NCI-H1417 treated with DMSO at 0.1 percent for 48 hours (cell line): ENCODE results near the gene EFCC1.

Experiments used
- DNase-seq: peaks from one replicate; lab custom pipeline; 2025; lab: John Stamatoyannopoulos, UW

The EFCC1 gene

DNA sequence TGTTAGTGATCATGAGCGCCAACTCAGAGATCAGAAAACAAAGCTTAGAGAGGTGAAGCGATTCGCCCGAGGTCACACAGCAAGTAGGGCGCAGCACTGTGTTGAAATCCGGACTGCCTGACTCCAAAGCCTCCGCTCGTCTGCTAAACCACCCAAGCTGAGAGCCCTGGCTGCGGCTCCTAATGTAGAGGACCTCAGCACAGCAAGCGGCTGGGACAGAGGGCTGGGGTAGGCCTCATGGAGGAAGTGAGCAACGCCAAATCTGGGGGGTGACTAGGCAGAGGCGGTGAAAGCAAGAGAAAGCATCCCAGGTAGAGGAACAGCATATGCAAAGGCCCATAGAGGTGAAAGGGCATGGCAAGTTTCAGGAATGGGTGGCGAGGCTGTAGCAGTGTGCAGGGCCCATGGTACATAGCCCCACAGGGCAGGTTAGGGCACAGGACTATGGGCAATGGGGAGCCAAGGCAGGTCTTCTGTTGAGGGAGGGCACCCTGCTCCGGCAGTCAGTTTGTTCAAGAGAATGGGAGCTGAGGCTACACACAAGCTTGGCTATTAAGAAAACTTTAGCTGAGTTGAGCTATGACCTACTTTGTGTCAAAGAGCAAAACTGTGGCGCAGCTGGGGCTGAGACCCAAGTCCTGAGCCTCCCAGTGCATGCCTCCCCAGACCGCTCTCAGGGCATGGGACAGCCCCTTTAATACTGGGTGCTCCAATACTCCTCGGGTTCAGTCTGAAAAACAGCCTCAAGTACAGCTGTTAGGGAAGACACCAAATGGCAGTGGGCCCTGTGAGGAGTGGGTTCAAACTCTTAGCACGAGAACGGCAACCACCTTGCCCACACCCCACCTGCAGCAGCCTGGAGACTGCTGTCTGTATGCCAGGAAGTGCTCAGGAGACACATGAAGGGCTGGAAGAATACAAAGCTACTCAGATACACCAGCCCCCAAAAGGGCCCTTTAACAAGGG is 6.2 kb upstream of the EFCC1 start:
- DNase-seq, result no peak

DNA sequence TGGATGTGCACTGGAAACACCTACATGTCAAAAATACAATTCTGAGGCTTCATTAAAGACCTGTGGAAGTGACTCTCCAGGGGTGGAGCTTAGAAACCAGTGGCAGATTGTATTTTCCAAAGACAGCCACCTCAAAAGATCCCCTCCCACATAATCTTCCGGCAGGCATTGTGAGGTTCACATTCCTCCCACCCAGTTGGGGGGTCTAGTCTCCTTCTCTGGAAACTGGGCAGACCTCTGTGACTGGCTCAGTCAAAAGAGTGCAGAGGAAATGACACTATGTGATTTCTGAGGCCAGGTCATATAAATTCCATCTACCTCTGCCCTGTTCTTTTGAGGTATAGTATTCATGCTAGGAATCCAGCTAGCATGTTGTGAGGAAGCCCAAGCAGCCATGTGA is 5.4 kb upstream of the EFCC1 start:
- DNase-seq, result no peak

- no peak for DNase-seq
Observed at GRCh38 chr3:128996200-128996599, 4.9 kb upstream of the EFCC1 start.

DNA sequence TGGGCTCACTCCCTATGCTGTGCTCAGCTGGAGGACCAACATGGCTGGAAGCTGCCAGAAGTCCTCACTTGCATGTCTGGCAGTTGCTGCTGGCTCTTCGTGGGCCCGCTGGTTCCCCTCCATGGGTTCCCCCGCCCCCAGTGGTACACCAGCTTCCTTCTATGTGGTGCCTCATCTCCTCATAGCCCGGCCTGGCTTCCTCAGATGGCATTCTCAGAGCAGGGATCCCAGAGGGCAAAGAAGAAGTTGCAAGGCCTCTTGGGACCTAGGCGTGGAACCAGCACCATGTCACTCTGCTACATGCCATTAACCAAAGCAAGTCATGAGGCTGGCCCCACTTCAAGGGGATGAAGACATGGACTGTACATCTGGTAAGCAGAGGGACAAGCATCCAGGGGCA is 4.4 kb upstream of the EFCC1 start:
- no peak for DNase-seq

DNA sequence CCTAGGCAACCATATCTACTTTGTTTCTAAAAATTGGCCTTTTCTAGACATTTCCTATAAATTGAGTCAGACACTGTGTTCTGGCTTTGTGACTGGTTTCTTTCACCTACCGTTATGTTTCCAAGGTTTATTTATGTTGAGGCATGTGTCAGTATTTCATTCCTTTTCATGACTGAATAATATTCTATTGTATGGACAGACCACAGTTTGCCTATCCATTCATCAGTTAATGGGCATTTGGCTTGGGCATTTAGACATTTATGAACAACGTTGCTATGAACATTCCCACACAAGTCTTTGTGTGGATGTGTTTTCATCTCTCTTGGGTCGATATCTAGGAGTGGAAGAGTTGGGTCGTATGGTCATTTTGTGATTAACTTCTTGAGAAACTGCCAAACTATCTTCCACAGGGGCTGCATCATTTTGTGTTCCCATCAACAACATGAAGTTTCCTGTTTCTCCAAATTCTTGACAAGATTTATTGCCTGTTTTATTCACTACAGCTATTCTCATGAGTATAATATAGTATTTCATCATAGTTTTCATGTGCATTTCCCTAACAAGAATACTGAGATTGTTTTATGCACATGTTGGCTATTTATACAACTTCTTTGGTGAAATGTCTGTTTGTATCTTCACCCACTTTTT is 3.5 kb upstream of the EFCC1 start:
- DNase-seq, result no peak

DNA sequence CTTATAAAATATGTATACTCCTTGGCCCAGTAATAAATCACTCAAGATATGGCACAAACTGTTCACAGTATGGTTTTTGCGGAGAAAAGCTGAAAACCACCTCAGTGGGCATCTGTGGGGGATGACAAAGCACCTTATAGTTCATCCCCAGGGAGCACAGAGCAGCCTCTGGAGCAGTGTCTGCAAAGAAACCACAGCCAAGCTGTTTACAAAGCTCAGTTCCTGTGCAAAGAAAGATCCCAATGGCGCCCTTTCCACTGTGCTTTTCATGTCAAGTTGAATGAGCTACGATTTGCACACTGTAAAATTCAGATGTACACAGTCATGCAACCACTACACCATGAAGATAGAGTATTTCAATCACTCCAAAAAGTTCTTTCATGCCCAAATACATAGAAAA is 2.5 kb upstream of the EFCC1 start:
- DNase-seq, result no peak

- DNase-seq, result no peak
Observed at GRCh38 chr3:128999102-128999501, 2.0 kb upstream of the EFCC1 start.

DNA sequence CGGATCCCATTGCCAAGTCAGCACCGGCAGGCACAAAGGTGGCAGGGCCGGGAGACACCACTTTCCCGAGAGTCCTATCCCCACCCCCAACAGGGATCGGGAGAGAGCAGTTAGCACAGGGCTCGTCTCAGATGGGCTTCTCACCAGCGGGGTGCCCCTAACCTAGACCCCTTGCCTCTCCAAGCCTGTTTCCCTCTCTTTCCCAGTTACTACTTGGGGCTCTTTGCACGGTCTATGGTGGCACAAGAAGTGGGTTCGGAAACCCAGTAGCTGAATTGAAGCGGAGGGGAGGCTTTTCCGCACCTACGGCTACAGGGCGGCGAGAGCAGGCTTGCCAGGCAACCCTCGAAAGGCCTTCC is 383 bp upstream of the EFCC1 start:
- no peak for DNase-seq

- DNase-seq, result no peak
Observed at GRCh38 chr3:129001806-129002572, 885 bp downstream of the EFCC1 start.

GRCh38 chr3:129002573-129003569 is 1.8 kb downstream of the EFCC1 start:
- no peak for DNase-seq

DNA sequence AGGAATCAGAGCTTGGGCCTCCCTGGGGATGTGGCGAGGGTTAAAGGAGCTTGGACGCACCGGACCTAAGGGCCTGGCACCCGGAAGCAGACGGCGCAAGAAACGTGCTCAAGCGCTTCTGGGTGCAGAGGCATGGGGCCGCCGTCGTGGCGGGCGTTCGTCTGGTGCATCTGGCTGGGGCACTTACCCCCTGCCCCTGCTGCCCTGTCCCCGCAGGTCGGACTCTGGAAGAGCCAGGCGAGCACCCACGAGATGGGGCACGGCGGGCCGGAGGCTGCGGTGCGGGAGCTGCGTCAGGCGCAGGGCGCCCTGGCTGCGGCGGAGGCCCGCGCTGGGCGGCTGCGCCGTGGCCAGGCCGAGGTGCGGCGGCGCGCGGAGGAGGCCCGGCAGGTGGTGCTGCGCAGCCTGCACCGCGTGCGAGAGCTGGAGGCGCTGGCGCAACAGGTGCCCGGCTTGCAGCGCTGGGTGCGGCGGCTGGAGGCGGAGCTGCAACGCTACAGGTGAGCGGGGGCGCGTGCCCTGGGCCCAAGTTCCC is 2.5 kb downstream of the EFCC1 start:
- peak; percentile 68 for DNase-seq

DNA sequence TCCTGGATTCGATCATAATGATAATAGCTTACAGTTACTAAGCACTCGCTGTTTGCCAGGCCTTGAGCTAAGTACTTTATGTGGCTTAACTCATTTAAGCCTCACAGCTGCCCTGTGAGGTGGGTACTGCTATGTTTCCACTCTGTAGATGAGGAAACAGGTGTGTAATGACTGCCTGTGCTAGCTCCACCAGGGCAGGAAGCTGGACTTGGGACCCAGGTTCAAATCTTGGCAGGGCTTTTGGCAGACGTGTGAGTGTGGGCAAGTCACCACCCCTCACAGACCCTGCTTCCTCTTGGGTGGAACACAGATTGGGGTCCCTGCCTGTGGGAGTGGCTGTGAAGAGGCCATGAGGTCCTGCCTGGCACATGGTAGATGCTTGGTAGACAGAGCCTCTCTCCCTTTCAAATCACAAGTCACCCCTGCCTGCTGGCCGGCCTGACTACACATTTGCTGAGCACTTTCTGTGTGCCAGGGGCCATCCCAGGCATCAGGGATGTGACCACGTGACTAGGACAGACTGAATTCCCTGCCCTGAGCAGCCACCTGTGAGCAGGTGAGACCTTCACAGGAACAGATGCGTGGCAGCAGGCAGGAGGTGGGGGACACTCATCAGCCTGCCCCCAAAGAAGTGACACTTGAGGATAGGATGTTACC is 3.7 kb downstream of the EFCC1 start:
- DNase-seq, result no peak

DNA sequence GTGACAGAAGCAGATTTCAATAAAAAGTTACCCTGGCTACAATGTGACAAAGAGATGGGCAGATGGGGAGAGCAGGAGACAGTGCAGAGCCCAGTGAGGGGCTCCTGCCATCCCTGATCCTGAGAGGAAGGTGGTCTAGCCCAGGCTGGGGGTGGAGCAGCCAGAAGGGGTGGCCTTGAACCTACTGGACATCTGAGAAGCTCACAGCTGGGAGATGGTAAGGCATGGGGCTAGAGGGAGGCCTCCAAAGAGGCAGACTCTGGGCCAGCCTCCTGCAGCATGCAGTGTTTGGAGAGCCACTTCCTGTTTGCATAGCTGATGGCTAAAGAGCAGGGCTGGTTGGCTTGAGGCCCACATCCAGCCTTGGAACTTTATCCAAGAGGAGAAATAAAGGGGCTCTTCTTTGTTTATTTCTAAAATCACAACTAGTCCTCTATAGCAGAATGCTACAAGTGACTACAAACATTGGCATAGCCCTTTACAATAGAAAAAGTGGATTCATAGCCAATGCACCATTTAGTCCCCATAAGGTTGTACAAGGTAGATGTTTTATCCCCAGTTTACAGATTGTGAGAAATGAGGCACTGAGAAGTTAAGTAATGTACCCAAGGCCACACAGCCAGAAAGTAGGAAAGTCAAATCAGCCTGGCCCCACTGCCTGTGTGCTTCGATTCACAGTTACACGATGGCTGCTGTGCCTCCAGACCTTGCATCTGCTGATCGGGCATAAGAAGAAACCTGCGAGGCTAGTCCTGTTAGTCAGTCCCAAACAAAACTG is 4.6 kb downstream of the EFCC1 start:
- no peak for DNase-seq

DNA sequence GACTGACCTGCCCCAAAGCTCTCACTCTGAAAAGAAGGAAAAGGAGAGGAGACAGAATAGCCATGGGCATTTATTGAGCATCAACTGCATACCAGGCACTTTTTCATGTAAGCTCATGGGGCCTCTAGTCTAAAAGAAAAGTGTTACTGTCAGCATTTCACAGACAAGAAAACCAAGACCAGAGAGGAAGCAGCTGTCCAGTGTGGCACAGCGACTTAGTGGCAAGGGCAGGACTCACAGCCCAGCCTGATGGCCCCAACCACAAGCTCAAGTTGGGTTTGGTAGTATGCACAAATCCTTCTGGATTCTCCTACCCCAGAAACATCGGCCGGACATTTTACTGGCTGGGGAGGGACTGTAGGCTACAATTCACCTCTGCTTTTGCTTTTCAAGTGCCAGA is 5.8 kb downstream of the EFCC1 start:
- no peak for DNase-seq

DNA sequence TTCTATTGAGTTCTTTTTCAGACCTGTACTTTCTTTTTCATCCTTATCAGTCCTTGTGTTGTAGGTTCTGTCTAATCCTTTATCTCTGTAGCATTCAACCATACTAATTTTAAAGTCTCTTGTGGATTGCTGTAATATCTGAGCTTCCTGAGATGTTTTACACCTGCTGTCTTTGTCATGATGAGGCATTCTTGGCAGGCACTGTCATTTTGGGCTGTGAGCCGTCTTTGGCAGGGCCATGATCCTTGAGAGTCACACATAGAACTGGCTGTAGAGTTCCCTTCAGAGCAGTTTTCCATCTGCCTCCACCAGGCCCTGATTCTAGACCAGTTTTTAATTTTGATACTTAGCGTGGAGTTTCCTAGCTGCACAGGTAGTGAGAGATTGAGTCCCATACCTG is 6.7 kb downstream of the EFCC1 start:
- DNase-seq, result no peak

DNA sequence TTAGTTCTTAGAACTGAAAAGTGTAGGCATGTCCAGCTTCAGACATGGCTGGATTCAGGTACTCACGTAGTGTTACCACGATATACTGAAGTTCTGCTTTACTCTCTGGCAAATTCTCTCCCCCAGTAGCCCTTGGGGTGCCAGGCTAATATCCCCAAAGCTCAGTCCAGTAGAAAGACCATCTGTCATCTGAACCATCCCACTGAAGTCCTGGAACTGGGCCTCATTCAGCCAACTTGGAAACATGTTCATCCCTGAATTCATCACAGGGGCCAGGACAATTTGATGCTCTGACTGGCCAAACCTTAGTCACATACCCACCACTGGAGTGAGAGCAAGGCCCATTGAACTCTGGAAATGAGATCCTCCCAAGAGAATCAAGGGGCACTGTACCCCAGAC is 8.2 kb downstream of the EFCC1 start:
- DNase-seq, result no peak

DNA sequence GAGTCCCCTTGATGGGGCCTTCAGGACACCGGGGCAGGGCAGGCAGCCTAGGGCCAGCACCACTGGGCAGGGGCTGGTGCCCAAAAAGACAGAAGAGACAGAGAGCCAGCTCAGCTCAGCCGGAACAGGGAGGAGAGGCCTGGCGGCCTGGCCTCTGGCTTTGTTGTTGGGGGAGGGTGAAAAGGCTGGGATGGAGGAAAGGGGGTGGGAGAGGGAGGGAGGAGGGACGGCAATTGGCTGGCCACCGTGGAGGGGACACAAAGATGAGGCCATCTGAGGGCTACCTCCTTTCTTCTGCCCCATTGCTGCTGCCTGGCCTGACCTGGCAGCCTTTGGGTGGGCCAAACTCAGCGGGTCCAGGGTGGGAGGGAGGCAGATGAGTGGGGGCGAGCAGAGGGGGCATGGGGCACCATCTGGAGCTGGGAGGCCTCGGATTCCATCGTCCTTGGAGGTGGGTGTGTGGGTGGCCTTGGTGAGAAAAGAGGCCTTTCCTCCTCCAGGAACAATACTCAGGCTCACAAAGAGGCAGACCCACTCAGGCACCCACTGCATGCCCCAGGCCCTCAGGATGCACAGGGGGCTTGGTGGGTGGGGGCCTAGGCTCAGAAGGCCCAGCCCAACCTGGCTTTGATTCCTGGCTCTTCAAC is 9.3 kb downstream of the EFCC1 start:
- DNase-seq, result no peak

- no peak for DNase-seq
Observed at GRCh38 chr3:129013491-129013891, 12.4 kb downstream of the EFCC1 start.

GRCh38 chr3:129014148-129014547 is 13.0 kb downstream of the EFCC1 start:
- DNase-seq, result no peak
